ENCODE data around the gene TAF3. TPM values are rescaled to one million over a fixed set of nuclear protein-coding genes. Genes with fewer than 3 reads are reported as not detected.

The TAF3 gene
- total RNA-seq, 2 donors from 2014 or later: 8.0 to 9.3 TPM

- DNase-seq (no peak), ATAC-seq (no peak)
- intact Hi-C loops (cut with DNase I): no loop called here
These were observed 218.3 kb downstream of the TAF3 start for GRCh38 chr10:8036506-8037198.

- ATAC-seq: no peak
- no peak for DNase-seq
- intact Hi-C loops (cut with DNase I): no loop called here
These were observed 219.0 kb downstream of the TAF3 start for GRCh38 chr10:8037199-8037801.

- intact Hi-C loops (cut with DNase I): no loop called here
- no peak for ATAC-seq
- no peak for DNase-seq
These were observed 219.9 kb downstream of the TAF3 start for GRCh38 chr10:8037941-8038894.

GRCh38 chr10:8039321-8039881 lies 221.1 kb downstream of the TAF3 start:
- intact Hi-C loops (cut with DNase I): no loop called here
- no peak for ATAC-seq
- DNase-seq: no peak

GRCh38 chr10:8040651-8041050 lies 222.3 kb downstream of the TAF3 start:
- ATAC-seq (no peak), DNase-seq (no peak)
- intact Hi-C loops (cut with DNase I): no loop called here

GRCh38 chr10:8041284-8041991 lies 223.1 kb downstream of the TAF3 start:
- ATAC-seq (no peak), DNase-seq (no peak)
- intact Hi-C loops (cut with DNase I): no loop called here

- no peak for ATAC-seq
- DNase-seq: no peak
- intact Hi-C loops (cut with DNase I): no loop called here
These were observed 223.9 kb downstream of the TAF3 start for GRCh38 chr10:8041992-8042720.

GRCh38 chr10:8042721-8043568 lies 224.6 kb downstream of the TAF3 start:
- DNase-seq (no peak), ATAC-seq (no peak)

GRCh38 chr10:8043569-8044306 lies 225.4 kb downstream of the TAF3 start:
- intact Hi-C loops (cut with DNase I): no loop called here
- ATAC-seq (peak in 1 of 2 donors; percentile 12), DNase-seq (no peak)

More at GRCh38 chr10:8042721-8043568, 224.6 kb downstream of the TAF3 start:
- intact Hi-C loops (cut with DNase I): no loop called here

GRCh38 chr10:8044331-8044907 lies 226.1 kb downstream of the TAF3 start:
- DNase-seq: no peak
- intact Hi-C loops (cut with DNase I): no loop called here
- ATAC-seq: no peak

- ATAC-seq (peak in 1 of 2 donors; percentile 40), DNase-seq (no peak)
- intact Hi-C loops (cut with DNase I): no loop called here
These were observed 226.8 kb downstream of the TAF3 start for GRCh38 chr10:8044908-8045725.

GRCh38 chr10:8045726-8046494 lies 227.6 kb downstream of the TAF3 start:
- intact Hi-C loops (cut with DNase I): no loop called here
- DNase-seq (no peak), ATAC-seq (no peak)

GRCh38 chr10:8047452-8048280 lies 229.4 kb downstream of the TAF3 start:
- ATAC-seq: no peak
- intact Hi-C loops (cut with DNase I): no loop called here
- no peak for DNase-seq
